HG03045 (cell line): ENCODE measurements around the gene LARGE2.

Experiments used
- ATAC-seq: cut with Tn5 transposase; IDR thresholded peaks from one replicate; pipeline ENCODE4 v1.9.1; 2021; ENCODE audit warnings: mild to moderate bottlenecking, moderate library complexity; ENCODE audit not compliant: unreplicated experiment

Gene LARGE2

DNA sequence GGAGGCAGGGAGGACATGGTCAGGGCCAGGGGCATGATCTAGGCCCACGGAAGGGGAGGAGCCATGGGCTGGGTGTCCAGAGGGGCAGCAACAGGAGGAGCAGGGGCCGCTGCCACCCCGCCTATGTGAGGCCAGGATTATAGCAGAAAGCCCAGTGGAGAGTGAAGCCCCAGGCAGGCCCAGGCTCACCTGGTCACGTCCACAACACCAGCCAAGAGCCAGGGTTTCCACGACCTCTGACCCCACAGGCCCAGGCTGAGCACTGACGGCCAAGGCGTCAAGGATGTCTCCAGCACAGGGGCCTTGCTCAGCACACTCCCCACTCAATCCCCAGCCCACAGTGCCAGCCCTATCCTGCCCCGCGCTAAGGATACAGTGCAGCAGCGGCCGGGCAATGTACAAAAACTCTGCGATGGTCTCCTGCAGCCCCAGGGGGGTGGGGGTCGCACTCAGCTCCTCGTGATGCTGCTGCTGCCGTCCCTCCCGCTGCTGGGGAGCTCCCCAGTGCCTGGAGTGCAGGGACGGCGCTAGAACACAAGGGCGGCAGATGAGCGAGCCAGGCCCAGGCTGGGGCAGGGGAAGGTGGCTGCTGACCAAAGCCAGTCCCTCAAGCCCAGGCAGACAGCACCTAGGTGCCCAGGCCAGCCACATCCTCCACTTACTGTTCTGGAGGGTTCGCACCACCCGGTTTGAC, 8.4 kb upstream of the LARGE2 start:
- ATAC-seq, result no peak

DNA sequence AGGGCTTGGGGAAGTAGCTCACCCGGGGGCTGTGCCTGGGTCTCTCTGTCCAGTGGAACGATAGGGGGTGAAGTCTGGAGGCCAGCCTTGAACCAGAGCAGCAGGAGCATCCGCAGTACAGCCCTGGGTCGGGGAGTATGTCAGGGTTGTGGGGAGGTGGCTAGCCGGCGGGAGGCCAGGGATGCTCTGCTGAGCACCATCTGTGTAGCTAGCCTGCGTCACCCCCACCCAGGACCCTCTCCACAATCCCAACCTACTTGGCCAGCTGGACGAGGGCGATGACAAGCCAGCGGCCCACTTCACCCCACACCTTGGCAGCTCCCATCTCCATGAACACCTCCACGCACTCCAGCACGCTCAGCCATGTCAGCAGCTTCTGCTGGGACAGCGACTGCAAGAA, 7.0 kb upstream of the LARGE2 start:
- ATAC-seq, result no peak

DNA sequence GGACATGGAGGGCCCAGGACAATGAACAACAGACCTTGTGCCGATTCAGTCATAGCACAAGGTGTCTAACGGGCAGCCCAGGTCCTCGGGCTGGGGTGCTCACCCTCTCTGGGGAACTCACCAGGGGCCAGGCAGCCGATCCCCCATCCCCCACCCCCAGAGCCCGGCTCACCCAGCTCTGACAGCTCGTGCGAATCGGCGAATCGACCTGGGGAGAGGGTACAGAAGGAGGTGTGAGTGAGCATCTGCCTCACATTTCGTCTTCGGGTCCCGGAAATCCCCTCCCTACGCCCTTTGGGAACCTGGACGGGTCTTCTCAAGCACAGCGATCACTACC, 5.2 kb upstream of the LARGE2 start:
- no peak for ATAC-seq

DNA sequence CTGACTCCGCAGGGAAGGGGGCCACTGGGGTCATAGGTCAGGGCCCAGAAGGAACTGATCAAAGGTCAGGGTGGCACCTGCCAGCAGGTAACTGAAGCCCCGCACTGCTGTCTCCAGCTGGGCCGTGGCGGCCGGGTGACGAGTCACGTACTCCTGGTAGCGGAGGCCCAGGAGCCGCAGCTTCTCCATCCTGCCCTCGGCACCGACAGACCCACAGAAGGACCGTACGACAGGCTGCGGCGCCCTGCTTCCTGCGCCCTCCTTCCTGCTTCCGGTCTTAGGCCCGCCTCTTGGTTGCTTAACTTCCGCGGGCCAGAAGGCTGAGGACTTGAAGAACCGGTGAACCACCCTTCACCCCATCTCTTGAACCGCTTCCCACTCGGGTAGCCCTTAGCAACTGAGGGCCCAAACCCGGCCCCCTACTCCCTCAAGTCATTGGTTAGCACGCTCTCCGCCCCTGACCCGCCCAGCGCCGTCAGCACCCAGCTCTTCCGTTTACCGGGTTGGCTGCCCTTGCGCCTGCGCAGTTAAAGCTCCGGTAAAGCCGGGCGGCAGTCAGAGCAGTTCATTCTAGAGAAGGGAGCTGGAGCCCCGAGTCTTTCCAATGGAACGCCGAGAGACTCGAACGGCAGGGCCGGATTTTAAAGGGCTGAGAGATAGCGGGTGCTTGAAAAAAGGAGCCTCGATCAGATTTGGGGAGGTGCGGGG, 4.7 kb upstream of the LARGE2 start, which contains the start of gene PEX16:
TSS of gene PEX16 (minus strand) at position 255 of the 708 bp plus-strand sequence. CDS start at position 189, 66 bp downstream.
- peak; percentile 85 for ATAC-seq

DNA sequence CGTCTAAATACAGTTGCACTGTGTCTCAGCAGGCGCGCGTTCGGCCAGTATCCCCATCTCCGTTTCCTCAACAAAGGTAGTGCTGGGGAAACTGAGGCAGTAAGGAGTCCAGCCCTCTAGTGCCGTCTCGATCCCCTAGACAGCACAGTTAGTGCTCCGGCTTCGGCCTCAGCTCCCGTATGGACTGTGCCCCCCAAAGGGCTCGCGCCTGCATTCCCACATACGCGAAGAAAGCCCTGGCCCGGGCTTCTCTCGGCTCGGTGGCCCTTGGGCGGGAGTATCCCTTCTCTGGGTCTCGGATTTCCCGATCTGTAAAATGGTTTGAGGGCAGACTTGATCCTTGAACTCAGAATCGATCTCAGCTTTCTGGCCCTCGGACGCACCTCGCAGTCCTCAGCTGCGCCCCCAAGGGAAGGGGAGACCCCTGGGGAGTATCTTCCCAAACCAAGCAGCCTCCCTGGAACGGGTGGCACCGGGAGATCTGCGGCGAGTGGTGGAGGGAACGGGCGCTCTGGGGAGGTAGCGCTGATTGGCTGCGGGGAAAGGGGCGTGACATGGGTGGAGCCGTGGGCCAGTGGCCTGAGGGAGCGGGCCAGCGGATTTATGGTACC, 4.0 kb upstream of the LARGE2 start:
- peak; percentile 36 for ATAC-seq

DNA sequence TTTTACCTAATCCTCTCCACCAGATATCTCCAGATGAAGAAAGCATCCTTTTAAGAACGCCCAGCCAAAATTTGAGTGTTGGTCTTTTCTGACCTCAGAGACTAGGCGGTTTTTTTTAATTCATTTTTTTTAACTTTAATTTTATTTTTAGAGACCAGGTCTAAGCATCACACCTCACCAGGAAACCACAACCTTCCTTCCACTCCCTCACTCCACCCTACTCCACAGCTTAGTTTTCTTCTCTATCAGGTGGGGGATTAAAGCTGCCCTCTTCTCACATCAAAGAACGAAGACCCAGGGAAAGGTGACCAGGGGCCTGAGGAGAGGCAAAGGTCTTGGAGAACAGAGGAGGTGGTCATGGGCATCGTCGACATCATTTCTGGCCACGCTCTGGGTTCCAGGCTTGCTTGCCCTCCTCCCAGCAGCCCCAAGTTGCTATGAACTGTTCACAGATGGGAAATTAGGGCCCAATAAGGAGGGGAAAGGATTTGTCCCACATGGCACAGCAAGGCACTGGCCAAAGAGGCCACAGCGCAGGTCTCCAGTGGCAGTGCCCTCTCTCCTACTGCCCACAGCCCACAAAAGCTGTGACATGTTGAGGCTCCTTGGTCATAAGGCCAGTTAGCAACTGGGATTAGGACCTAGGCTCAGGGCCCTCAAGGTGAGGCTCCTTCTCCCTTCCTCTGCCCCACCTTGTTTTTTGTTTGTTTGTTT, 3.3 kb upstream of the LARGE2 start:
- ATAC-seq, result no peak

DNA sequence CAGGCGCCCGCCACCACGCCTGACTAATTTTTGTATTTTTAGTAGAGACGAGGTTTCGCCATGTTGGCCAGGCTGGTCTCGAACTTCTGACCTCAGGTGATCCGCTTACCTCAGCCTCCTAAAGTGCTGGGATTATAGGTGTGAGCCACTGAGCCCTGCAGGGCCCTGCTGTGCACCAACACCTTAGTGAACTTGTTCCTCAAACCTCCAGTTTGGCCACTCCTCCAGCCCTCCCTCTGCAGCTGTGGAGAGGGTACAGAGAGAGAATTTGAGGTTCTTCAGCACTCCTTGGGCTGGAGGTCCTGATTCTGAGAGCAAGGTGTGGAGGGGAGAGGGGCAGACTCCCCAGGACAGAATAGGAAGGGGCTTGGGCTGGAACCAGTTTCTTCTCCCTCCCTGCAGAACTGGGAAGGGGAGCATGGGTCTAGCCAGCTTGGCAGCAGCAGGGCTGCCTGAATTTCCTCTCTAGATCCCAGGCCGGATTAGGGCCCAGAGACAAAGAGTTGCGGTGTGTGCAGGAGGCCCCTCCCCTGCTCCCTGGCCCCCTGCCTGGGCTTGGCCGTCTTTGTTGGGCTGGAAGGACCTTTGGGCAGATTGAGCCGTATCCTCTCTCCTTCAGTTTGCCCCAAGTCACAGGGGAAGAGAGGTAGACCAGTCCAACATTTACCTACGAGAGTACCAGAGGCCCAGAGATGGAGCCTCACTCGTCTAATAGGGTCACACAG, 2.5 kb upstream of the LARGE2 start:
- ATAC-seq, result no peak

DNA sequence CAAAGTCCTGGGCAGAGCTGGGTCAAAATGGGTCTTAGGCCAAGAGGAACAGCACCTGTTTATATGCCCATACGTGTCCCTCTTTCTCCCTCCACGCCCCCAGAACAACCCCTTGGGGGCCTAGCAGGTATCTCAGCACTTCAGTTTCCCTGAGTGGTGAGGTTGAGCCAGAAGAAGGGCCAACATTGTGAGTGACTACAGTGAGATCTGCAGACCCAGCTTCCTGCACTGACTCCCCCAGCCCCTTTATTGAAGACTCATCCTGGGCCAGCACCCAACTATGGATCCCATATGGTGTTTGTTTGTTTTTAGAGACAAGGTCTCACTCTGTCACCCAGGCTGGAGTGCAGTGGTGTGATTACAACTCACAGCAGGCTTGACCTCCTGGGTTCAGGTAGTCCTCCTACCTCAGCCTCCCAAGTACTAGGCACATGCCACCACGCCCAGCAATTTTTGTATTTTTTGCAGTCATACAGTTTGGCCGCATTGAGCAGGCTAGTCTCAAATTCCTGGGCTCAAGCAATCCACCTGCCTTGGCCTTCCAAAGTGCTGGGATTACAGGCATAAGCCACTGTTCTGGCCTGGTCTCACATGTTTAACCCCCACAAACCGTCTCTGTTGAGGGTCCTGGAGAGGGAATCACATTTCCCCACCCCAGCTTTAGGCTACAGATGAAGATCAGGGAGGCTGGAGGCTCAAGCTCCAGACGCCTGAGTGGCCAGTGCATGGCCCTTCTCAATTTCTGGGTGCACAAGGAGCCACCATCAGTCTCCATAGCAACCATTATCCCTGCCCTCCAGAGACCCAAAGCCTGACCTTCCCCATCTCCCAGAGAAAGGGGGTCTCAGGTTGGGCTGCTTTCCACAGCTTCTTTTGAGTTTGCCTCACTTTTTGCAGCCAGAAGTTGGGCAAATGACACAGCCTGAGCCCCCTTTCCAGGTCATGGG, 1.7 kb upstream of the LARGE2 start:
- ATAC-seq, result no peak

DNA sequence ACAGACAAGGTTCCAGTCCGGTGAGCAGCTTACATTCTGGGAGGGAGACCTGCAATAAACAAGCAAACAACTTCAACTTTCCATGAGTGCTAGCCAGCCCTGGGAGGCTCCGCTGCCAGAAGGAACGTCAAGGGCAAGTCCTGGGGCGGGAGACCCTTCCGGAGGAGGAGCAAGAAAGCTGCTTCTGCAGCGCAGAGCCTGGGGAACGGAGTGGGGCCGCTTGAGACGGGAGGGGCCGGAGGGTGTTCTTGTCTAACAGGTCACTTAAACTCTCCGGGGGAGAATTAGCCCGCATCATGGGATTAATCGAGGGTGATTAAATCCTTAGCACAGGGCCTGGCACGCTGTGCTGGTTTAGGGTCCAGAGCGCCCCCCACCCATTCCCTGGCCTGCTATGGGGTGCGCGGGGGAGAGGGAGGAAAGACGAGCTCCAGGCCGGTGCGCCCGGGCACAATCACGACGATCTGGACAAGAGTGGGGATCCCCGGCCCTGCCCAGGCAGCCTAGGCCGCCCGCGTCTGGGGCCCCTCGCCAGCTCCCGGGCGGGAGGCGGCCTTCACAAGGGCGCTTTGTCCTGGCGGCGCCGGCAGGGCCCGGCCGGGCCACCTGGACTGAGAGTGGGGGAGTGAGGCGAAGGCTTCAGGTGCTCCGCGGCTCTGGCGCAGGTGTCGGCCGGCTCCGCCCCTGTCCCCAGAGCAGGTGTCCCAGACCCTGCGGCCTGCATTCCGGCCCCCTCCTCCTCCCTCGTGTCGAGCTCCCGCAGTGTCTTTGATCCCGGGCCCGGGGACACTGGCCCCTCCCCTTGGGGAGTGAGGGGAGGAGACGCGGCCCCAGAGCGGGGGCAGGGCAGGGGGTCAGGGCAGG, 663 bp upstream of the LARGE2 start:
- no peak for ATAC-seq

DNA sequence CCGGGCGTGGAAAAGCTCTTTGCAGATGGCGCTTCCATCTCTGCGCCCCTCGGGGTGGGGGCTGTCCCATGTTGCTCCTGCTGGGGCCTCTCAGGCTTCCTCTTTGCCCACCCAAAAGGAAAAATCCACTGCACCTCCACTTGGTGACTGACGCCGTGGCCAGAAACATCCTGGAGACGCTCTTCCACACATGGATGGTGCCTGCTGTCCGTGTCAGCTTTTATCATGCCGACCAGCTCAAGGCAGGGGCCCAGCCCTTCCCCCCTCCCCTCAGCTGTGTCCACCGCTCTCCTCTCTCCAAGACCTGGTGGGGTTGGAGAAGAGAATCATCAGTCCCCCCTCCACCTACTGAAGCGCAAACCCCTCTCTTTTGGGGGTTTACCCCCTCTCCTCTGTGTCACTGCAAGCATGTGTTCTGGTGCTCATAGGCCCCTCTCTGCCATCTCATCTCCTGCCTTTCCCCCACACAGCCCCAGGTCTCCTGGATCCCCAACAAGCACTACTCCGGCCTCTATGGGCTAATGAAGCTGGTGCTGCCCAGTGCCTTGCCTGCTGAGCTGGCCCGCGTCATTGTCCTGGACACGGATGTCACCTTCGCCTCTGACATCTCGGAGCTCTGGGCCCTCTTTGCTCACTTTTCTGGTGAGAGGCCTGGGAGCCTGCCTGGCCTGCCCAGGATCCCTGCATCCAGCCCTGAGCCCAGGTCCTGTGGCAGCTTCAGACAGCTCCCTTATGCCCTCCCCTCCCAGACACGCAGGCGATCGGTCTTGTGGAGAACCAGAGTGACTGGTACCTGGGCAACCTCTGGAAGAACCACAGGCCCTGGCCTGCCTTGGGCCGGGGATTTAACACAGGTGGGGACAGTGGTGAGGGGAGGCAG, 1.8 kb downstream of the LARGE2 start:
- no peak for ATAC-seq

DNA sequence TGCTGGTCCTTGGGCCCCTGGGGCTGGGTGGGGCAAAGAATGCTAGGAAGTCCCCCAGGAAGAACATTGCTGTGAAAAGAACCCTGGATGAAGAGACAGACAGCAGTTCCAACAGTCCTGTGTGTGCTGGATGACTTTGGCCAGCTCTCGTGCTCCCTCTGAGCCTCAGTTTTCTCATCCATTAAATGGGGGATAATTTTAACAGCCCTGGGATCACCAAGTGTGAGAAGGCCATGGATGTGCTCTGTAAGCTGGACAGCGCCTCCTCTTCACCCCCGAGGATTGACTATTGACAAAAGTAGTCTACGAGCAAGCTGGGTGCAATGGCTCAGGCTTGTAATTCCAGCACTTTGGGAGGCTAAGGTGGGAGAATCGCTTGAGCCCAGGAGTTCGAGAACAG, 2.5 kb downstream of the LARGE2 start:
- no peak for ATAC-seq

DNA sequence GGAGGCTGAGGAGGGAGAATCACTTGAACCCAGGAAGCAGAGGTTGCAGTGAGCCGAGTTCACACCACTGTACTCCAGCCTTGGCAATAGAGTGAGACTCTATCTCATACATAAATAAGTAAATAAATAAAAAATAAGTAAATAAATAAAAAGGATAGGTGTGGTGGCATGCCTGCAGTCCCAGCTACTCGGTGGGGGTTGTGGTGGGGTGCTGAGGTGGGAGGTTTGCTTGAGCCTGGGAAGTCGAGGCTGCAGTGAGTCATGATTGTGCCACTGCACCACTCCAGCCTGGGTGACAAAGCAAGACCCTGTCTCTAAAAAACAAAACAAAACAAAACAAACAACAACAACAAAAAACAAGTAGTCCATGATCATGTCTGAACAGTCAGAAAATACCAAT, 3.1 kb downstream of the LARGE2 start:
- ATAC-seq, result no peak

DNA sequence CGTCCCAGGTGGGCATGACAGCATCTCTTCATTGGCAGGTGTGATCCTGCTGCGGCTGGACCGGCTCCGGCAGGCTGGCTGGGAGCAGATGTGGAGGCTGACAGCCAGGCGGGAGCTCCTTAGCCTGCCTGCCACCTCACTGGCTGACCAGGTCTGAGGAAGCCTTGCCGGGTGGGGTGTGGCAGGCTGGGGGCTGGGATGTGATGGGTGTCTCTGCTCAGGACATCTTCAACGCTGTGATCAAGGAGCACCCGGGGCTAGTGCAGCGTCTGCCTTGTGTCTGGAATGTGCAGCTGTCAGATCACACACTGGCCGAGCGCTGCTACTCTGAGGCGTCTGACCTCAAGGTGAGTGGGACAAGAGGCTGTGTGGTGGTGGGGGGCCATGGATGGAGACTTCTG, 3.5 kb downstream of the LARGE2 start:
- ATAC-seq, result no peak

DNA sequence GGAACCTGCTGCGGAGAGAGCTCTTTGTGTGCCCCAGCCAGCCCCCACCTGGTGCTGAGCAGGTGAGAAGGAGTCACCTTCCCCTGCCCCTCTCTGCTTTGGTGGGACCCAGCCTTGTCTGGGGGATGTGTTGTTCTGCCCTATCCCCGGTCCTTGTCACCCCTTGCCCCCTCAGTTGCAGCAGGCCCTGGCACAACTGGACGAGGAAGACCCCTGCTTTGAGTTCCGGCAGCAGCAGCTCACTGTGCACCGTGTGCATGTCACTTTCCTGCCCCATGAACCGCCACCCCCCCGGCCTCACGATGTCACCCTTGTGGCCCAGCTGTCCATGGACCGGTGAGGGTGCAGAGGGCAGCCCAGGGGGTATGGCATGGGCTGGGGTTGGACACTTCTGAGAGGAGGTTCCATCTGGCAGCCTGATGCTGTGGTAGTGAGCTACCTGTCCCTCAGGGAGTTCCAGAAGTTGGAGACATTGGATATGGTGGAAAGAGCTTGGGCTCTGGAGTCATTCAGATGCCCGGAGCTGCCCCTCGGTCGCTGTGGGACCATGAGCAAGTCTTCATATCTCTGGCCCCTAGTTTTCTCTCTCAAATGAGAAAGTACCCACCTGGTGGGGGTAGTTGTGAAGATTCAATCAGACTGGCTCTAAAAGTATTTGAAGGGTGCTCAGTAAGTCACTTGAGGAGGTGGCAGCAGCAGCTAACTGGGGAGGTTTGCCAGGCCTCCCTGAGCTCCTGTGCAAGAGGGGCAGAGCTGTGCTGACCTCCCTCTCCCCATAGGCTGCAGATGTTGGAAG, 4.3 kb downstream of the LARGE2 start:
- no peak for ATAC-seq

DNA sequence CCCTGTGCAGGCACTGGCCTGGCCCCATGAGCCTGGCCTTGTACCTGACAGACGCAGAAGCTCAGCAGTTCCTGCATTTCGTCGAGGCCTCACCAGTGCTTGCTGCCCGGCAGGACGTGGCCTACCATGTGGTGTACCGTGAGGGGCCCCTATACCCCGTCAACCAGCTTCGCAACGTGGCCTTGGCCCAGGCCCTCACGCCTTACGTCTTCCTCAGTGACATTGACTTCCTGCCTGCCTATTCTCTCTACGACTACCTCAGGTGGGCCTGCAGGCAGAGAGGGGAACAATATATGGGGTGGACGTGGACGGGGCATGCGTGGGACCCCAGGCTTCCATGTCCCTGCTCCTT, 4.9 kb downstream of the LARGE2 start:
- no peak for ATAC-seq

DNA sequence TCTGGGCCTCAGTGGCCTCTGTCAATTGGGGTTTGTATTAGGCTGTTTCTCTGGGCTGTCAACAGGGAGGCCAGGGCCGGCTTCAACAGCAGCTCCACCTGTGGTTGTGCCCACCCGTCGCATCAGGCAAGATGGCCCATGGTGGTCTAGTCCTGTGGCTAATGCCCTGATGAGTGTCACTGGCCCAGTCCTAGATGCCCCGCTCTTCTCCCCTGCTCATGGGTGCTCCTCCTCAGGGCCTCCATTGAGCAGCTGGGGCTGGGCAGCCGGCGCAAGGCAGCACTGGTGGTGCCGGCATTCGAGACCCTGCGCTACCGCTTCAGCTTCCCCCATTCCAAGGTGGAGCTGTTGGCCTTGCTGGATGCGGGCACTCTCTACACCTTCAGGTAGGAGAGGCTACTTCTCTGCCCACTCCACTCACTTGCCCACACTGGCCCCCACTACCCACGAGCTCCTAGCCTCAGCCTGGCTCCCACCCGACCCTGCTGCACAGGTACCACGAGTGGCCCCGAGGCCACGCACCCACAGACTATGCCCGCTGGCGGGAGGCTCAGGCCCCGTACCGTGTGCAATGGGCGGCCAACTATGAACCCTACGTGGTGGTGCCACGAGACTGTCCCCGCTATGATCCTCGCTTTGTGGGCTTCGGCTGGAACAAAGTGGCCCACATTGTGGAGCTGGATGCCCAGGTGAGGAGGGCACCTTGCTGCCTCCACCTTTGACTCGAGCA, 5.4 kb downstream of the LARGE2 start:
- ATAC-seq, result no peak
